HG03469 (cell line): ENCODE results near the gene BAZ2B.

Source experiments
- ATAC-seq: cut with Tn5 transposase; IDR thresholded peaks from one replicate; pipeline ENCODE4 v1.9.1; 2021; ENCODE audit warnings: mild to moderate bottlenecking, moderate library complexity, moderate number of reproducible peaks; ENCODE audit not compliant: unreplicated experiment

Gene BAZ2B

DNA sequence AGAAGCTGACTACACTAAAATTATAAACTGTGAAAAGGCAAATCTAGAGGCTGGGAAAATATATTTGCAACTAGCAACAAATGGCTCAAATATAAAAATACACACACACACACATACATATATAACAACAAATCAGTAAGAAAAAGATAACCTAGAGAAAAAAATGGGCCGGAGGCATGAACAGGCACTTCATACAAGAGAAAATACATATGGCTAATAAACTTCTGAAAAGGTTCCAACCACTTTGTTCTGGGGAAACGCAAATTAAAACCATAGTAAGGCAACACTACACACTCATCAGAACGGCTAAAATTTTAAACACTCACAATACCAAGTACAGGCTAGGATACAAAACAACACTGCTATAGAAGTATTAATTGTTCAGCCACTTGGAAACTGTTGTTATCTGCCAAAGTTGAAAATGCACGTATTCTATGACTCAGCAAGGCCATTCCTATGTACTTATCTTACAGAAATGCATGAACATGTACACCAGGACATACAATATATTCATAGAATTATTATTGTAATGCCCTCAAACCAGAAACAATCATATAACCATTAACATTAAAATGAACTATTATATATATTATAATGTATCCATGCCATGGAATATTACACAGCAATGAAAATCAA lies 345.5 kb downstream of the BAZ2B start:
- ATAC-seq = no peak
